Keratinocyte (primary cell): ENCODE measurements around the gene PPP1R7. TPM values are rescaled to one million over a fixed set of nuclear protein-coding genes. Genes with fewer than 3 reads are reported as not detected.

Experiments
- DNase-seq: peaks from one replicate; pipeline ENCODE4 v3.0.0-alpha.2; 2011; ENCODE audit warnings: low read depth, missing footprints, low spot score
- FAIRE-seq: peaks from 2 replicates; lab custom pipeline; 2011; peaks lifted over from hg19 to GRCh38; lab: Jason Lieb, UNC
- H2AFZ ChIP-seq: 2 replicates; pipeline ENCODE4 v1.6.0; 2012; ENCODE audit warnings: low read length, control low read depth, inconsistent platforms; ENCODE audit not compliant: control insufficient read depth
- H3K27ac ChIP-seq: 2 replicates; pipeline ENCODE4 v1.5.1; 2011; ENCODE audit warnings: low read length; ENCODE audit not compliant: control insufficient read depth, insufficient read depth
- H3K27me3 ChIP-seq: 3 replicates; pipeline ENCODE4 v1.6.0; 2011; ENCODE audit warnings: low read length; ENCODE audit not compliant: control insufficient read depth, insufficient read depth; ENCODE audit errors: extremely low read depth
- H3K36me3 ChIP-seq, 2 experiments: 2 replicates in 1 of 2; 3 replicates in 1 of 2; pipeline ENCODE4 v1.5.1; 2011; ENCODE audit warnings: low read length in 2 of 2, mild to moderate bottlenecking in 1 of 2; ENCODE audit not compliant: control insufficient read depth in 2 of 2, insufficient read depth in 2 of 2; ENCODE audit errors: extremely low read depth in 1 of 2
- H3K4me1 ChIP-seq: 3 replicates; pipeline ENCODE4 v1.5.1; 2011; ENCODE audit warnings: low read length; ENCODE audit not compliant: control insufficient read depth, insufficient read depth; ENCODE audit errors: extremely low read depth
- H3K4me2 ChIP-seq: 3 replicates; pipeline ENCODE4 v1.6.0; 2011; ENCODE audit warnings: low read depth, low read length; ENCODE audit not compliant: control insufficient read depth, insufficient read depth; ENCODE audit errors: extremely low read depth
- H3K4me3 ChIP-seq, 3 experiments: fragments of 200-600 bp in 1 of 3; sonication (generic) in 1 of 3; 2 replicates in 2 of 3; 3 replicates in 1 of 3; pipeline ENCODE4 v1.5.1; 2011 to 2016; ENCODE audit warnings: low read length in 3 of 3, mild to moderate bottlenecking in 3 of 3, control low read depth in 2 of 3, inconsistent platforms in 1 of 3, low read depth in 1 of 3, mixed read lengths in 1 of 3, mixed run types in 1 of 3, moderate library complexity in 1 of 3; ENCODE audit not compliant: control insufficient read depth in 2 of 3, insufficient read depth in 2 of 3; ENCODE audit errors: extremely low read depth in 1 of 3
- H3K79me2 ChIP-seq: 2 replicates; pipeline ENCODE4 v1.6.0; 2012; ENCODE audit warnings: low read length; ENCODE audit not compliant: control insufficient read depth, insufficient read depth
- H3K9ac ChIP-seq: 3 replicates; pipeline ENCODE4 v1.6.0; 2011; ENCODE audit warnings: low read length; ENCODE audit not compliant: control insufficient read depth, insufficient read depth; ENCODE audit errors: extremely low read depth
- H3K9me1 ChIP-seq: 3 replicates; pipeline ENCODE4 v1.6.0; 2011; ENCODE audit warnings: low read length; ENCODE audit not compliant: control insufficient read depth, insufficient read depth; ENCODE audit errors: extremely low read depth
- H3K9me3 ChIP-seq: 2 replicates; pipeline ENCODE4 v1.5.1; 2012; ENCODE audit warnings: low read depth, low read length; ENCODE audit not compliant: control insufficient read depth
- H4K20me1 ChIP-seq: 3 replicates; pipeline ENCODE4 v1.6.0; 2011; ENCODE audit warnings: low read length; ENCODE audit not compliant: control insufficient read depth, insufficient read depth; ENCODE audit errors: extremely low read depth
- CTCF ChIP-seq, 3 experiments: IDR thresholded peaks in 1 of 3; conservative IDR thresholded peaks in 1 of 3; optimal IDR thresholded peaks in 1 of 3; 2 replicates in 2 of 3; 3 replicates in 1 of 3; pipeline versions ENCODE3 to v1.5.1; 2011; ENCODE audit warnings: low read length in 3 of 3, mild to moderate bottlenecking in 3 of 3, moderate library complexity in 2 of 3, control low read depth in 1 of 3, inconsistent platforms in 1 of 3; ENCODE audit not compliant: insufficient read depth in 2 of 3; ENCODE audit errors: extremely low read depth in 1 of 3
- EZH2 ChIP-seq: IDR thresholded peaks from one replicate; pipeline ENCODE4 v1.6.1; 2012; ENCODE audit warnings: inconsistent platforms, mild to moderate bottlenecking, low read length, moderate library complexity
- dilution Hi-C: fragments of 300-500 bp; cut with MboI; formaldehyde crosslinking; loops from one replicate; pipeline ENCODE4 v1.7.0; 2020; ENCODE audit warnings: low sequenced_read_pairs; ENCODE audit not compliant: extremely low pct_ligation_motif_present
- polyA plus RNA-seq, 5 experiments: library from polyadenylated mRNA; depleted of rRNA in 3 of 5; stranded (reverse) in 3 of 5; stranded (forward) in 1 of 5; unstranded in 1 of 5; fragments of >200 nt; gene quantifications; 1 replicate in 1 of 5; 2 replicates in 3 of 5; 3 replicates in 1 of 5; pipeline versions ENCODE4 v1.2.1 to v1.2.3, GENCODE V29; 2011 to 2012; ENCODE audit warnings: missing spikeins in 2 of 5, low read depth in 1 of 5, low replicate concordance in 1 of 5

Gene PPP1R7
- polyA plus RNA-seq, 1 donor (not counting 4 experiments of a cell fraction or from before 2014, with no cell fraction given) = 84.9 TPM

GRCh38 chr2:241151934-241152660, 1.8 kb downstream of the PPP1R7 start:
- no peaks in the 10 kb centered on the region for H3K9me3 ChIP-seq
- H3K79me2 ChIP-seq = peaks cover 19% of the 10 kb centered on the region
- H4K20me1 ChIP-seq = no peaks in the 10 kb centered on the region
- no peak overlapping the region for H3K4me2 ChIP-seq
- no peak for TF ChIP-seq CTCF (optimal IDR thresholded peaks at IDR 0.05 in 1 of 3, IDR thresholded peaks at IDR 0.05 in 1 of 3, conservative IDR thresholded peaks at IDR 0.05 in 1 of 3; ENCODE audit: extremely low read depth in 1 of 3, insufficient read depth in 2 of 3, low read length in 3 of 3)
- no peak for TF ChIP-seq EZH2
- H3K27ac ChIP-seq = no peak overlapping the region
- no peak for DNase-seq
- H3K27me3 ChIP-seq = no peaks in the 10 kb centered on the region
- H3K4me3 ChIP-seq = no peak overlapping the region
- no peaks in the 10 kb centered on the region for H3K9me1 ChIP-seq
- no peak overlapping the region for H2AFZ ChIP-seq
- H3K4me1 ChIP-seq = peaks cover 16% of the 10 kb centered on the region
- no peak overlapping the region for H3K9ac ChIP-seq
- peaks cover 6% of the 10 kb centered on the region in 2 experiments for H3K36me3 ChIP-seq
- dilution Hi-C loops = no loop called here
- no peak for FAIRE-seq

- dilution Hi-C loops = no loop called here
Measured at GRCh38 chr2:241153616-241154015, 3.3 kb downstream of the PPP1R7 start.

More at GRCh38 chr2:241153616-241154015, 3.3 kb downstream of the PPP1R7 start:
- no peak for FAIRE-seq
- no peak for DNase-seq
- Histone ChIP-seq H3K9me3 (no peaks in the 10 kb centered on the region), H3K27ac (no peak overlapping the region), H3K4me3 (no peak overlapping the region), H3K4me1 (peaks cover 6% of the 10 kb centered on the region), H3K9me1 (no peaks in the 10 kb centered on the region), H3K9ac (no peak overlapping the region), H3K79me2 (peaks cover 18% of the 10 kb centered on the region), H2AFZ (no peak overlapping the region), H4K20me1 (no peaks in the 10 kb centered on the region), H3K4me2 (no peak overlapping the region), H3K27me3 (no peaks in the 10 kb centered on the region), H3K36me3 (peaks cover 16 to 17% of the 10 kb centered on the region in 2 experiments)
- no peak for TF ChIP-seq CTCF (optimal IDR thresholded peaks at IDR 0.05 in 1 of 3, IDR thresholded peaks at IDR 0.05 in 1 of 3, conservative IDR thresholded peaks at IDR 0.05 in 1 of 3; ENCODE audit: extremely low read depth in 1 of 3, insufficient read depth in 2 of 3, low read length in 3 of 3)
- no peak for TF ChIP-seq EZH2
